ENCODE measurements around the gene NRIP1. TPM values are rescaled to one million over a fixed set of nuclear protein-coding genes. Genes with fewer than 3 reads are reported as not detected.

The NRIP1 gene
- polyA plus RNA-seq, 3 donors, result 4.3 to 28.2 (median 23.5) TPM

- no peak overlapping the region for H2AFZ ChIP-seq (ENCODE audit: insufficient read depth, low read depth, low read length, poor library complexity, severe bottlenecking)
- no peaks in the 10 kb centered on the region for H3K27me3 Mint-ChIP-seq (ENCODE audit: low read depth in 3 of 3)
- no peak overlapping the region for H3K4me2 ChIP-seq (replicated peaks; ENCODE audit: extremely low read depth, low read length, poor library complexity, severe bottlenecking)
- peaks cover 8 to 48% of the 10 kb centered on the region in 2 donors for H3K36me3 ChIP-seq (replicated peaks in 1 of 2; ENCODE audit: control insufficient read depth in 1 of 2, insufficient read depth in 2 of 2, low read length in 2 of 2)
- H3K9me3 ChIP-seq (replicated peaks in 1 of 2; ENCODE audit: control insufficient read depth in 1 of 2, insufficient read depth in 1 of 2, low read length in 2 of 2), result no peaks in the 10 kb centered on the region
- peaks cover 90% of the 10 kb centered on the region for H4K20me1 ChIP-seq (ENCODE audit: insufficient read depth, low read length)
- intact Hi-C loops (cut with micrococcal nuclease), result no loop called here
- H3K4me1 Mint-ChIP-seq, result peaks cover 14% of the 10 kb centered on the region
- peaks cover 42 to 57% of the 10 kb centered on the region in 2 donors for H3K36me3 Mint-ChIP-seq
- DNase-seq, result no peak
- no peaks in the 10 kb centered on the region for H3K4me1 ChIP-seq (ENCODE audit: control insufficient read depth in 1 of 2, insufficient read depth in 2 of 2, low read length in 2 of 2)
- WGBS (ENCODE audit: insufficient coverage), result 100% methylated on average over 7 of the region's 11 CpGs
- H3K27me3 ChIP-seq (ENCODE audit: control insufficient read depth in 2 of 2, insufficient read depth in 2 of 2, low read length in 2 of 2), result no peaks in the 10 kb centered on the region
- peak overlapping the region in 2 of 7 donors; percentile 3 to 58 for H3K27ac Mint-ChIP-seq
- H3K9me3 Mint-ChIP-seq, result no peaks in the 10 kb centered on the region
- no peak overlapping the region for H3K4me3 Mint-ChIP-seq
- no peak for TF ChIP-seq CTCF (IDR thresholded peaks at IDR 0.05)
- no peak overlapping the region for H3K4me3 ChIP-seq (replicated peaks in 1 of 3; ENCODE audit: low read depth in 2 of 3, low read length in 3 of 3)
- peaks cover 95% of the 10 kb centered on the region for H3K79me2 ChIP-seq (ENCODE audit: insufficient read depth, low read length)
- H3K27ac ChIP-seq (ENCODE audit: low read depth in 1 of 2, low read length in 2 of 2), result no peak overlapping the region
- no peak overlapping the region for H3K9ac ChIP-seq (ENCODE audit: insufficient read depth, low read length, poor library complexity, severe bottlenecking)
These were observed 57.0 kb downstream of the NRIP1 start for GRCh38 chr21:15007716-15008296.

- peaks cover 20% of the 10 kb centered on the region for H3K4me1 Mint-ChIP-seq
- WGBS (ENCODE audit: insufficient coverage), result 83% methylated on average over 2 of the region's 2 CpGs
These were observed 58.1 kb downstream of the NRIP1 start for GRCh38 chr21:15006594-15007230.

More at GRCh38 chr21:15006594-15007230, 58.1 kb downstream of the NRIP1 start:
- no peak overlapping the region for H3K9ac ChIP-seq (ENCODE audit: insufficient read depth, low read length, poor library complexity, severe bottlenecking)
- no peak for TF ChIP-seq CTCF (IDR thresholded peaks at IDR 0.05)
- H3K4me3 ChIP-seq (replicated peaks in 1 of 3; ENCODE audit: low read depth in 2 of 3, low read length in 3 of 3), result no peak overlapping the region
- intact Hi-C loops (cut with micrococcal nuclease), result no loop called here
- no peak overlapping the region for H3K4me2 ChIP-seq (replicated peaks; ENCODE audit: extremely low read depth, low read length, poor library complexity, severe bottlenecking)
- no peaks in the 10 kb centered on the region for H3K9me3 Mint-ChIP-seq
- H3K27ac ChIP-seq (ENCODE audit: low read depth in 1 of 2, low read length in 2 of 2), result peak overlapping the region in 1 of 2 donors; percentile 10
- H2AFZ ChIP-seq (ENCODE audit: insufficient read depth, low read depth, low read length, poor library complexity, severe bottlenecking), result no peak overlapping the region
- H3K79me2 ChIP-seq (ENCODE audit: insufficient read depth, low read length), result peaks cover 96% of the 10 kb centered on the region
- no peak for DNase-seq
- H3K4me3 Mint-ChIP-seq, result no peak overlapping the region
- H3K36me3 ChIP-seq (replicated peaks in 1 of 2; ENCODE audit: control insufficient read depth in 1 of 2, insufficient read depth in 2 of 2, low read length in 2 of 2), result peaks cover 8 to 53% of the 10 kb centered on the region in 2 donors
- H3K9me3 ChIP-seq (replicated peaks in 1 of 2; ENCODE audit: control insufficient read depth in 1 of 2, insufficient read depth in 1 of 2, low read length in 2 of 2), result no peaks in the 10 kb centered on the region
- peak overlapping the region in 4 of 7 donors; percentile 22 to 65 (median 39) for H3K27ac Mint-ChIP-seq
- peaks cover 40 to 54% of the 10 kb centered on the region in 2 donors for H3K36me3 Mint-ChIP-seq
- no peaks in the 10 kb centered on the region for H3K27me3 ChIP-seq (ENCODE audit: control insufficient read depth in 2 of 2, insufficient read depth in 2 of 2, low read length in 2 of 2)
- H4K20me1 ChIP-seq (ENCODE audit: insufficient read depth, low read length), result peaks cover 91% of the 10 kb centered on the region
- no peaks in the 10 kb centered on the region for H3K27me3 Mint-ChIP-seq (ENCODE audit: low read depth in 3 of 3)
- H3K4me1 ChIP-seq (ENCODE audit: control insufficient read depth in 1 of 2, insufficient read depth in 2 of 2, low read length in 2 of 2), result no peaks in the 10 kb centered on the region

Data from CD14-positive monocyte (primary cell).